HepG2 (cell line): ENCODE measurements around the gene EXOC3L2. TPM values are rescaled to one million over a fixed set of nuclear protein-coding genes. Genes with fewer than 3 reads are reported as not detected.
A peak's percentile ranks its signal among the peaks of the same experiment; 100 is the strongest.

ENCODE experiments used
- ATAC-seq: fragments of 200-7000 bp; cut with Tn5 transposase; 3 replicates; pipeline ENCODE4 v1.9.1; 2020; ENCODE audit warnings: mild to moderate bottlenecking, moderate library complexity
- BruUV-seq: library from RNA; stranded (reverse); fragments of 400-500 nt; replicated peaks from 2 replicates; lab custom pipeline; 2021; lab: Mats Ljungman, UMichigan
- CTCF ChIA-PET: fragments of 300-600 bp; formaldehyde crosslinking; extraction: SDS; loops from one replicate; lab custom pipeline; 2021; ENCODE audit warnings: low total read pairs, inconsistent platforms, low intra/inter-chr PET ratio; lab: Yijun Ruan, JAX
- POLR2A ChIA-PET: fragments of 350-600 bp; sonication (Branson Sonifier 250); formaldehyde crosslinking; loops from one replicate; lab custom pipeline; 2020; ENCODE audit warnings: antibody characterized with exemption, inconsistent platforms; lab: Yijun Ruan, JAX
- DNase-seq: peaks from one replicate; pipeline ENCODE4 v3.0.0-alpha.2; 2015; ENCODE audit warnings: low spot score
- FAIRE-seq: peaks from 3 replicates; lab custom pipeline; 2011; peaks lifted over from hg19 to GRCh38; lab: Jason Lieb, UNC
- H2AFZ ChIP-seq: one replicate; pipeline ENCODE4 v1.6.1; 2011; ENCODE audit warnings: low read length, inconsistent platforms
- H3K27ac ChIP-seq: fragments of 300-600 bp; 3 replicates; pipeline ENCODE4 v1.8.0; 2011; ENCODE audit warnings: mixed run types, mild to moderate bottlenecking, mixed read lengths, low read length, inconsistent platforms; ENCODE audit not compliant: insufficient read depth; ENCODE audit errors: extremely low read length
- H3K27me3 ChIP-seq, 2 experiments: fragments of 200-600 bp in 1 of 2; 2 replicates in 1 of 2; 3 replicates in 1 of 2; pipeline versions ENCODE4 v1.6.0 to v1.8.0; 2011; ENCODE audit warnings: low read length in 2 of 2, mild to moderate bottlenecking in 2 of 2, moderate library complexity in 2 of 2, inconsistent platforms in 1 of 2; ENCODE audit not compliant: insufficient read depth in 2 of 2, control insufficient read depth in 1 of 2
- H3K36me3 ChIP-seq, 2 experiments: fragments of 200-600 bp in 1 of 2; replicated peaks in 1 of 2; 2 replicates in 1 of 2; 3 replicates in 1 of 2; pipeline versions ENCODE4 v1.5.1 to v1.8.0; 2011; ENCODE audit warnings: low read length in 2 of 2, inconsistent platforms in 1 of 2; ENCODE audit not compliant: insufficient read depth in 2 of 2, control insufficient read depth in 1 of 2
- H3K4me1 ChIP-seq: 2 replicates; pipeline ENCODE4 v1.5.1; 2012; ENCODE audit warnings: low read length, inconsistent platforms; ENCODE audit not compliant: insufficient read depth
- H3K4me2 ChIP-seq: 2 replicates; pipeline ENCODE4 v1.6.0; 2011; ENCODE audit warnings: low read depth, low read length, inconsistent platforms
- H3K4me3 ChIP-seq, 3 experiments: fragments of 200-600 bp in 1 of 3; sonication (generic), shearing (Covaris generic) in 1 of 3; replicated peaks in 1 of 3; 2 replicates each; pipeline ENCODE4 v1.5.1; 2011 to 2016; ENCODE audit warnings: low read length in 3 of 3, inconsistent platforms in 2 of 3, low read depth in 2 of 3, mild to moderate bottlenecking in 2 of 3, control low read depth in 1 of 3, mixed read lengths in 1 of 3; ENCODE audit not compliant: insufficient read depth in 1 of 3
- H3K79me2 ChIP-seq: one replicate; pipeline ENCODE4 v1.6.1; 2011; ENCODE audit warnings: low read length, inconsistent platforms; ENCODE audit not compliant: insufficient read depth
- H3K9ac ChIP-seq: 2 replicates; pipeline ENCODE4 v1.6.0; 2011; ENCODE audit warnings: mild to moderate bottlenecking, low read depth, low read length, inconsistent platforms; ENCODE audit not compliant: insufficient read depth
- H3K9me3 ChIP-seq: 2 replicates; pipeline ENCODE4 v1.5.1; 2012; ENCODE audit warnings: mild to moderate bottlenecking, low read length
- H4K20me1 ChIP-seq: 2 replicates; pipeline ENCODE4 v1.6.0; 2011; ENCODE audit warnings: inconsistent platforms, mild to moderate bottlenecking, low read length, moderate library complexity; ENCODE audit not compliant: insufficient read depth
- ARID2 ChIP-seq: sonication (generic); formaldehyde crosslinking; IDR thresholded peaks from 2 replicates; pipeline ENCODE4 v1.8.1; 2022; ENCODE audit warnings: mild to moderate bottlenecking, missing genetic modification reagents, borderline replicate concordance
- HNF4A ChIP-seq: sonication (generic); formaldehyde crosslinking; IDR thresholded peaks from 2 replicates; pipeline ENCODE4 v1.4.0; 2020; ENCODE audit warnings: missing genetic modification reagents
- JUN ChIP-seq: sonication (generic); formaldehyde crosslinking; IDR thresholded peaks from 2 replicates; pipeline ENCODE4 v1.4.0; 2020; ENCODE audit warnings: mild to moderate bottlenecking, missing genetic modification reagents
- MAFF ChIP-seq: IDR thresholded peaks from 2 replicates; pipeline ENCODE4 v1.6.1; 2011; ENCODE audit warnings: low read depth, low read length, improper control_type of control experiment
- MAFK ChIP-seq, 2 experiments: IDR thresholded peaks in 1 of 2; conservative IDR thresholded peaks in 1 of 2; 2 replicates each; pipeline ENCODE4 v1.6.1; 2011; ENCODE audit warnings: improper control_type of control experiment in 2 of 2, low read length in 2 of 2
- ZMYM3 ChIP-seq: sonication (generic); formaldehyde crosslinking; IDR thresholded peaks from 2 replicates; pipeline ENCODE4 v1.5.1; 2020; ENCODE audit warnings: mild to moderate bottlenecking, missing genetic modification reagents
- ZNF562 ChIP-seq: sonication (generic); formaldehyde crosslinking; IDR thresholded peaks from 2 replicates; pipeline ENCODE4 v1.8.0; 2022; ENCODE audit warnings: missing genetic modification reagents, borderline replicate concordance
- WGBS: methylation state at CpG from one replicate; pipeline ENCODE4 v1.1.6; 2017; ENCODE audit warnings: low lambda C conversion rate; 5-methylcytosine and 5-hydroxymethylcytosine counted together
- in situ Hi-C: cut with HindIII; loops from 2 replicates; pipeline ENCODE4 v1.10.0; 2017; ENCODE audit warnings: low pct_unique_long_range_greater_than_20kb; ENCODE audit not compliant: extremely low pct_ligation_motif_present
- intact Hi-C: fragments of 100-400 bp; cut with micrococcal nuclease; formaldehyde crosslinking; loops from one replicate; pipeline ENCODE4 v1.10.0; 2022; ENCODE audit not compliant: unreplicated experiment
- polyA plus RNA-seq, 8 experiments: library from polyadenylated mRNA; depleted of rRNA in 3 of 8; stranded (reverse) in 7 of 8; unstranded in 1 of 8; fragments of >200 nt; fragmentation: Illumina TruSeq in 4 of 8; extraction: Trizol in 4 of 8; gene quantifications; 2 replicates each; pipeline versions ENCODE4 v1.2.1 to v1.2.3, GENCODE V29; 2011 to 2016; ENCODE audit warnings: low read depth in 4 of 8, missing spikeins in 1 of 8, mixed read lengths in 1 of 8; ENCODE audit not compliant: insufficient read depth in 1 of 8
- total RNA-seq, 5 experiments: library from RNA; depleted of rRNA; stranded (reverse); fragments of >200 nt; fragmentation: Illumina TruSeq; extraction: Trizol; gene quantifications; 2 replicates each; pipeline ENCODE4 v1.2.3, GENCODE V29; 2016; ENCODE audit warnings: low read depth in 1 of 5

Gene EXOC3L2
- total and polyA plus RNA-seq, 2 of the 13 experiments (the other 11 are each of a cell fraction or from before 2014, with no cell fraction given) = 0.21 TPM; not detected in 1

DNA sequence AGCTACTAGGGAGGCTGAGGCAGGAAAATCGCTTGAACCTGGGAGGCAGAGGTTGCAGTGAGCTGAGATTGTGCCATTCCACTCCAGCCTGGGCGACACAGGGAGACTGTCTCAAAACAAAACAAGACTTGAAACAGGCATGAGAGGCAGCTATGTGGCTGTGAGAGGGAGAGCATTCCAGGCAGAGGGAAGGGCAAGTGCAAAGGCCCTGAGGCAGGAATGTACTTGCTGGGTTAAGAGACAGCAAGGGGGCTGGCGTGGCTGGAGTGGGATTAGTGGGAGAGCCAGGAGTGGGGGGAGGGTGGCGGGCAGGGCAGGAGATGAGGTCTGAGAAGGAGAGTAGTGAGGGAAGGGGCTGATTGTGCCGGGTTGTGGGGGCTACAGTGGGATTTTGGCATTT lies 21.3 kb downstream of the EXOC3L2 start:
- H3K4me3 ChIP-seq = no peak overlapping the region
- no TSS peak for BruUV-seq
- no peak for ATAC-seq
- POLR2A ChIA-PET = no interaction called here
- H2AFZ ChIP-seq = no peak overlapping the region
- in situ Hi-C loops = no loop called here
- H3K36me3 ChIP-seq = no peaks in the 10 kb centered on the region
- TF ChIP-seq ZMYM3 (CRISPR knock-in tag) = 0 out of 2 replicates have a peak, but pooled peaks have one; percentile 39
- TF ChIP-seq ARID2 (CRISPR knock-in tag) = no peak
- TF ChIP-seq, all 625 proteins: peak for 1
- intact Hi-C loops = no loop called here
- Histone ChIP-seq H3K9me3 (no peaks in the 10 kb centered on the region), H4K20me1 (no peaks in the 10 kb centered on the region), H3K4me1 (no peaks in the 10 kb centered on the region), H3K27me3 (peaks cover 9 to 37% of the 10 kb centered on the region in 2 experiments), H3K4me2 (no peak overlapping the region), H3K79me2 (no peaks in the 10 kb centered on the region), H3K27ac (no peak overlapping the region), H3K9ac (no peak overlapping the region)
- 23% methylated on average over 5 of the region's 5 CpGs for WGBS
- CTCF ChIA-PET = no interaction called here
- DNase-seq = no peak
- no peak for FAIRE-seq

DNA sequence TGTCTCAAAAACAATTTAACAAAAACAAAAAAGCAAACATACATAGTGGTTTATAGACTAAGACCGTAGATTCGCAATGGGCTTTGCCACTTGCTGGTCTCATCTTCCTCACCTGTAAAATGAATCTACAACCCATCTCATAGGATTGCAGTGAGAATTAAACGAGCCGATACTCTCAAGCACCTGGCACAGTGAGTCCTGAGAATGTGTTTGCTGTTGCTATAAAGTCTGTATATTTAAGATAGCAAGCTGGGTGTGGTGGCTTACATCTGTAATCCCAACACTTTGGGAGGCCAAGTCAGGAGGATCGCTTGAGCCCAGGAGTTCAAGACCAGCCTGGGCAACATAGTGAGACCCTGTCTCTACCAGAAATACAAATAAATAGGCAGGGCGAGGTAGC lies 22.5 kb downstream of the EXOC3L2 start:
- in situ Hi-C loops (no loop called here), intact Hi-C loops (no loop called here)
- ChIA-PET POLR2A (no interaction called here), CTCF (no interaction called here)
- no peaks in the 10 kb centered on the region for H3K79me2 ChIP-seq
- H3K4me1 ChIP-seq = no peaks in the 10 kb centered on the region
- WGBS = 49% methylated on average over 6 of the region's 6 CpGs
- TF ChIP-seq JUN (CRISPR knock-in tag) (no peak), MAFF (no peak), MAFK (conservative IDR thresholded peaks at IDR 0.05 in 1 of 2, IDR thresholded peaks at IDR 0.05 in 1 of 2; ENCODE audit: low read length in 2 of 2) (no peak), ZNF562 (CRISPR knock-in tag) (no peak), HNF4A (CRISPR knock-in tag) (no peak)
- no peak for DNase-seq
- BruUV-seq = no TSS peak
- no peak for FAIRE-seq
- no peak overlapping the region for H3K4me3 ChIP-seq
- no peaks in the 10 kb centered on the region for H3K36me3 ChIP-seq
- H3K9me3 ChIP-seq = no peaks in the 10 kb centered on the region
- no peak overlapping the region for H3K9ac ChIP-seq
- peaks cover 12 to 43% of the 10 kb centered on the region in 2 experiments for H3K27me3 ChIP-seq
- no peak overlapping the region for H3K4me2 ChIP-seq
- no peak overlapping the region for H2AFZ ChIP-seq
- no peaks in the 10 kb centered on the region for H4K20me1 ChIP-seq
- no peak overlapping the region for H3K27ac ChIP-seq
- no peak for ATAC-seq
